GM23248 (cell line): ENCODE results near the gene LOXL4.

Source experiments
- EZH2 ChIP-seq: fragments of 200-600 bp; sonication (generic); IDR thresholded peaks from 2 replicates; pipeline ENCODE4 v1.6.1; 2018; ENCODE audit warnings: antibody characterized with exemption, mild to moderate bottlenecking; ENCODE audit not compliant: insufficient read depth, poor library complexity, severe bottlenecking
- EZH2phosphoT487 ChIP-seq: fragments of 200-600 bp; sonication (generic); IDR thresholded peaks from 2 replicates; pipeline ENCODE4 v1.6.1; 2018; ENCODE audit warnings: antibody characterized with exemption, moderate library complexity, mild to moderate bottlenecking, low read depth; ENCODE audit not compliant: insufficient read depth

DNA sequence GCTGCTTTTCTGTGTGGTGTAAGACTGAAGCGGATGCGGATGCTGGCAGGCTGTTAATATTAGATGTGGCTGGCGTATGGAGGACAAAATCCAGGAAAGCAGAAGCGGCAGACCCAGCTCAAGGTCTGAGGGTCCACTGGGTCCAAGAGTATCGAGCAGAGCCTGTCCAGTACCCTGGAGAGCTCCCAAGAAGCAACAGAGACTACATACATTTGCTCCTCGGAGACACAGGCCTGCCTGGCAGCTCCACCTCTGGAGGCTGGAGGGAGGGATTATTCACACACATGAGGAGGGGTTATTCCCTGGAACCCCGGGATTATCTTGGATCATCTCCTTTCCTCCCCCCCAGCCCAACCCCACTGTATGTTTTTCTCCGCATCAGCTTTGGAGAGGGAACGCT lies 31.3 kb upstream of the LOXL4 start:
- no peak for TF ChIP-seq EZH2phosphoT487
- no peak for TF ChIP-seq EZH2
